ENCODE measurements around the gene PHF5A.

DNA sequence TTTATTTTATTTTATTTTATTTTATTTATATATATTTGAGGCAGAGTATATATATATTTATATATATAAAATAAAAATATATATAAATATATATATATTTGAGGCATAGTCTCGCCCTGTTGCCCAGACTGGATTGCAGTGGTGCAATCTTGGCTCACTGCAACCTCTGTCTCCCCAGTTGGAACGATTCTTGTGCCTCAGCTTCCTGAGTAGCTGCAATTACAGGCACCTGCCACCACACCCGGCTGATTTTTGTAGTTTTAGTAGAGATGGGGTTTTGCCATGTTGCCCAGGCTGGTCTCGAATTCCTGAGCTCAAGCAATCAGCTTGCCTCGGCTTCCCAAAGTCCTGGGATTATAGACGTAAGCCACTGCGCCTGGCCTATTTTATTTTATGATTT is 31.8 kb upstream of the PHF5A start:
- TF ChIP-seq CTCF (conservative IDR thresholded peaks at IDR 0.05 in 1 of 2, IDR thresholded peaks at IDR 0.05 in 1 of 2; ENCODE audit: extremely low read depth in 1 of 2, insufficient read depth in 1 of 2, low read depth in 1 of 2, low read length in 2 of 2): no peak
- TF ChIP-seq EZH2 (IDR thresholded peaks at IDR 0.05; ENCODE audit: borderline replicate concordance, low read length): no peak

Data from mammary epithelial cell (primary cell).